HG02970 (cell line): ENCODE measurements around the gene ZSCAN22.
A peak's percentile ranks its signal among the peaks of the same experiment; 100 is the strongest.
"Not testable (repeated sequence)": the region's sequence is repeated elsewhere in the genome, so short reads cannot be mapped to it uniquely, and the experiment has no call there.

ENCODE experiments used
- ATAC-seq: cut with Tn5 transposase; IDR thresholded peaks from one replicate; pipeline ENCODE4 v1.9.1; 2021; ENCODE audit warnings: mild to moderate bottlenecking, moderate library complexity, moderate number of reproducible peaks; ENCODE audit not compliant: unreplicated experiment, low FRiP score

Gene ZSCAN22

DNA sequence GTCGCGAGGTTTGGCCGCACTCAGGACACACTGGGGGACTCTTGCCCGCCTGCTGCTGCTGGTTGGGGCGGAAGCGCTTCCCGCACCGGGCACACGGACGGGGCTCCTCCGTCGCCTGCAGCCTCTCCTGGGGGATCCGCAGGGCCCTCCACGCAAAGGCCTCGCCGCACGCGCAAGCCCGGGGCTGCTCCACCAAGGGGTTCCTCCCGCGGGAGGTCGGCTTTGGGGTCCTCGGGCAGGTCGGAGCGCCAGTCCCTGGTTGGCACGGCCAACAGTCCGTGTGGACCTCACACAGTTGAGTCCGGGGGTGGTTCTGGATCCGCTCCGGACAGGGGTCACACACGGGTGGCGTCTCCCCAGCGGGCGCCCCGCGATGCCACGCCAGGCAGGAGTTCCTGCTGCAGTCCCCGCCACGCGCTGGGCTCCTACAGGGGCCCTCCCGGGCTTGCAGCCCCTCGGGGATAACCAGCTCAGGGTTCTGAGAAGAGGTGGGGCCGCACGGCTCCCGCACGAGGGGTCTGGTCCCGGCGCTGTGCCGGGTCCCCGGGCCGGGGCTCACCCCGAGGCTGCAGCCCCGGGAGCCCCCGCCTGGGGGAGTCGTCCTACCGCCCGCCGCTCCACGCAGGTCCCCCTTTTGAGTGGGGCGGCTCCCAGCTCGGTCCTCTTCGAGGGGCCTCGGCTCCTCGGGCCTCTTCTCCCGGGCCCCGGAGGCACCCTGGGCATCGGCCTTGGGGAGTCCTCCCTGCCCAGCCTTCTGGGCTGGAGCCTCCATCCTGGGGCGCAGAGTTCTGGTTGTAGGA lies 42.0 kb downstream of the ZSCAN22 start:
- no peak for ATAC-seq

DNA sequence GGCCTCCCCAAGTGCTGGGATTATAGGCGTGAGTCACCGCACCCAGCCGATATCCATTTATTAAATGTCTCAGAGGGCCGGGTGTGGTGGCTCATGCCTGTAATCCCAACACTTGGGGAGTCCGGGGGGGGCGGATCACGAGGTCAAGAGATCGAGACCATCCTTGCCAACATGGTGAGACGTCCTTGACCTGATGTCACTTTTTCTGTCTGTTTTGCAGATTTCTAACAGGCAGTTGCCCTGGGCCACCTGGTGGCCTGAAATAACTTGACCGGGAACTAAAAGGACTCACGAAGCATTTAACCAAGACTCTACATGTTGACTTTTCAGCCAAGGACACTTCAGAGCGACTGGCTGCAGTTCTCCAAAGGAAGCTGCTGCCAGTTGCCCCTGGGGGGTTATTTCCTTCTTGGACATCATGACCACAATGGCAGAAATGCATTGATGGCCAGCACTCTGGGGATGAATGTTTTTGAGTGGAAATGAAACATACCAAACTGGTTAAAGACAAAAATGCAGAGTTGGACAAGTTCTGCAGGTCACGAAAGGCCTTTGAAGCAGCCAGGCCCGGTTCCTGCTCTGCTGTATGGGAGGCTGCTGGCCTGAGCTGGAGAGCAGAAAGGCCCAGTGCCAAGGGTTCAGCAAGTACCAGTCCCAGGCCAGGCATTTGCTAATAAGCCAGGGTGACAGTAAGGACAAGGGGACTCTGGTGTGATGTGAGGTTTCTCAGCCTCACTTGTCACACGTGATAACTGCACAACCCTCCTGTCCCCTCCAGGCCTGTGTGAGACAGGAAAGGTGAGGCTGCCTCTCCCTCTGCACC lies 45.7 kb downstream of the ZSCAN22 start:
- ATAC-seq: no peak

DNA sequence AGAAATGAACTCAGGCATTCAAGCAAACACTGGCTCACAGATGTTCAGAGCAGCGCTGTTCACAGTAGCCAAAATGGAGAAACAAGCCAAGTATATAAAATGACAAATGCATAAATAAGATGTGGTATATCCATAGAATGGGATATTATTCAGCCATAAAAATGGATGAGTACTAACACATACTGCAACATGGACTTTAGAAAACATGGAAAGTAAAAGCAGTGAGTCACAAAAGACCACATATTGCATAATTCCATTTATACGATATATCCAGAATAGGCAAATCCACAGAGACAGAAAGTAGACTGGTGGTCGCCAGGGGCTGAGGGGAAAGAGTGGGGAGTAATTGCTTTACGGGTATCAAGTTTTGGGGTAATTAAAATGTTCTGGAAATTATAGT lies 47.4 kb downstream of the ZSCAN22 start:
- ATAC-seq: no peak

DNA sequence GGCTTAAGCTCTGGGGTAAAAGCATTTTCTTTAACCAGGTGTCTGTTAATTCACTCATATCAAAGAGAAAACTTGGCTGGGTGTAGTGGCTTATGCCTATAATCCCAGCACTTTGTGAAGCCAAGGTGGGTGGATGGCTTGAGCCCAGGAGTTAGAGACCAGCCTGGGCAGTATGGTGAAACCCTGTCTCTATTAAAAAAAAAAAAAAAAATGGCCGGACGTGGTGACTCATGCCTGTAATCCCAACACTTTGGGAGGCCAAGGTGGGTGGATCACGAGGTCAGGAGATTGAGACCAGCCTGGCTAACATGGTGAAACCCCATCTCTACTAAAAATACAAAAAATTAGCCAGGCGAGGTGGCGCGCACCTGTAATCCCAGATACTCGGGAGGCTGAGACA lies 49.9 kb downstream of the ZSCAN22 start:
- ATAC-seq: not testable (repeated sequence)

DNA sequence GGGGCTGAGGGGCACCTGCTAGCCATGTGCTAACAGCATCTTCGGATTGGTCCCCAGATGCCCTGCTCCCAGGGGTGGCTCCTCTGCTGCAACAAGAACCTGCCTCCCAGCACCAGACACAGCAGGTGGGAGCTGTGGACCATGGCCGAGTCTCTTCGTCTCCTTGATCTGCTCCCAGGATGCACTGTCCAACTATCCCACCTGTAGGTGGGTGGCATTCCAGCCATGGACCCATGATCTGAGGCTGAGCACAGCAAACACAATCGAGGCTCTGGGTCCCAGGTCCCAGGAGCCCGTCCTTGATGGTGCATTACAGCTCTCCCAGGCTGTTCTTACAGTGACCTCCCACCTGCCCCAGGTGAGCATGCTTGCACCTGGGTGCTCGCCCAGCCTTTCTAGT lies 52.5 kb downstream of the ZSCAN22 start:
- no peak for ATAC-seq

DNA sequence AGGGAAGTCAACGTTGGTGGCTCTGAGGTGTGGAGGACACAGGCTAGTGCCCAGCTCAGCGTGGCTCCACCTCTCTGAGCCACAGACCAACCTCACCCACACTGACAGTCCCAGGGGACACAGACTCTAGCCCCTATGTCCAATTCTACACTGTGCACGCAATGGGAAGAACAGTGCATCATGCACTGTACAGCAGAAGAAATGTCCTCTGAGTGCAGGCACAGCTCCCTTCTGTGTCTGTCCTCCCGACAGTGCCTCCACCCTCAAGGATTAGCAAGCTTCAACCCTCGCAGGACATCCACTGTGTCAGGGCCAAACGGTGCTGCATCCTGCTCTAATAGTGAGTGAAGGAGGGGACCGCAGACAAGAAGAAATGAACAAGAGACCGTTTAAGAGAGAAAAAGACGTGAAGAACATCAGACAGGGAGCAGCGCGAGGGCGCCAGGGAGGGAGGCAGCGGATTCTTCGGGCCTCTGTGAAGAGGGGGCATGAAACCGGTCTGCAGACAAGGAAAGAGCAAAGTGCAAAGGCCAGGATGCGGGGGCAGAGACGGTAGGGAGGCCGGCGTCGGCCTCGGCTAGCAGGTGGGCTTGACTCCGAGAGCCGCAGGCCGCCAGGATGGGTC lies 53.4 kb downstream of the ZSCAN22 start:
- ATAC-seq: no peak

DNA sequence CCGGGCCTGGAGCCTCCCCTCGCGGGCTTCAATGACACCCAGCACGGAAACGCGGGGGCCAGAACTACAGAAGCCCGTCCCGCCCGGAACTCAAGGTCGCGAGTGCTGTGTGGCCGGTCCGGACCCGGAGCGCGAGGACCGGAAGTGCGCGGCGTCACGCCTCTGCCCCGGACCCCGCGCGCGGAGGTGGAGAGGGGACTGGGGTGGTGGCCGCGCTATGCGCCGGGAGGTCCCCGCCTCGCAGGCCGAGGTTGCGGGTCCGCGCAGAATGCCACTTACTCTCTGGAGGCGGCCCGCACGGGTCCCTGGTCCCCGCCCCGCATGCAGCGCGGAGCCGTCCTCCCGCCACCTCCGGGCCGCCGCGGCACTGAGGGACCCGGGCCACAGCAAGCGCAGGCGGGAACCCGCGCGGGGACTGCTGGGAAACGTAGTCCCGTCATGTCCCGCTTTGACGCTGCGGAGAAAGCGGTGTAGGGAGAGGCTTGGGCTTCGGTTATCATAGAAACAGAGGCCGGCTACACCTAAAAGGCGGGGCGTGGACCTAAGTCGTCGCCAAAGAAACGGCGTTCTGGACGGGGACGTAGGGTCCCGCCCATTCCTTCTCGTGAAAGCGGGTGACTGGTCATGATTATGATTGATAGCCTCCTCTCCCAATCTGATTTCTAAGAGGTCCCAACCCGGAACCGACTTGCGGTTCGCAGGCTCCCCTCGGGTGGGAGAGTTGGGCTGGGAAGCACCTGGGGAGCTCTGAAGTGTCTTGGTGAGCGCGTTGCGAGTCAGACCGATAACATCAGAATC lies 54.1 kb downstream of the ZSCAN22 start, which contains the start of gene ZNF837:
Gene ZNF837, minus strand, starts transcription at position 369 of the 798 bp plus-strand sequence. CDS start 11,698 bp downstream, outside the sequence.
- peak; percentile 78 for ATAC-seq

DNA sequence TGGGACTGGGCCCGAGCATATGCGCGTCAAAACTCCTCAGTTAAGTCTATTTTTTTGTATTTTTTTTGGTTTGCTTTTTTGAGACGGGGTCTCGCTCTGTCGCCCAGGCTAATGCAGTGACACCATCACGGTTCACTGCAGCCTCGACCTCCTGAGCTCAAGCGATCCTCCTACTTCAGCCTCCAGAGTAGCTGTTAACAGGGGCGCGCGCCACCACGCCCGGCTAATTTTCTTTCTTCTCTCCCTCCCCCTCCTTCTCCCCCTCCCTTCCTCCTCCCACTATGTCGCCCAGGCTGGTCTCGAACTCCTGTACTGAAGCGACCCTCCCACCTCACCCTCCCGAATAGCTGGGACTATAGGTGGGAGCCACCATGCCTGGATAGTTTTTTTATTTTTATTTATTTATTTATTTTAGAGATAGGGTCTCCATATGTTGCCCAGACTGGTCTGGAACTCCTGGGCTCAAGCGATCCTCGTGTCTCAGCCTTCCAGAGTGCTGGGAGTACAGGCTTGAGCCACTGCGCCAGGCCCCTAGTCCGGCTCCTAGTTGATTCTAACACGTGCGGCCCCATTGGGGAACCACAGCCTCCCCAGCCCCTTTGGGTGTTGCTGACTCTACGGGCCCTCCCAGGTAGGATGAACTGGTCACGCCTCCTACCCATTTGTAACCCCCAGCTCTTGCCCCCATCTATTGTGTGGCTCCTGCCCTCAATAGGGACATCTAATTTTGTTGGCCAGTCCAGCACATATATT lies 54.8 kb downstream of the ZSCAN22 start:
- ATAC-seq: no peak

DNA sequence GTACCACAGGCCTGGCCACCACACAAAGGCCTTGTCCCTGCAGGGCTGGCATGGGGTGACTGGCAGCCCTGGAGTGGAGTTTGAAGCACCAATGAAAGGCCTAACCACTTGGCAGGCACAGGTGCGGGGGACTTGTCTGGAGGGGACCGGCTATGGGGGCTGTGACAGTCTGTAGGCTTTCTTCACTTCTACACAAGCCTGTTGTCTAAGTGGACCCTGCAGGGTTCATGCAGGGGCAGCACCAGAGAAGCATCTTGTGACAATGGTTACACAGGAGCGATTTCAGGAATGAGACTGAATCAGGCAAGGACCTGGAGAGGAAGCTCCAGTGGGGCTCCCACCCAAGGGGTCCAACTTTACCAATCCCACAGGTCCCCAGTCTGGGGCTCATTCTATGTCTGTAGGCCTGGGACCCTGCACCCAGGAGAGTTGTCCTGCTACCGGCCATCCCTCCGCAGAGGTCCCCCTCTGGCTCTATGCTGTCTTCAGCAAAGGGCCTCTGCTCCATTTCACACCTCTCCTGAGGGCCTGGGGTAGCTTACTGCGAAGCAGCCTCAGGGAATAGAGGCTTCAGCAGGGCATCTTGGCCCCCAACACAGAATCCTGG lies 56.3 kb downstream of the ZSCAN22 start:
- no peak for ATAC-seq

DNA sequence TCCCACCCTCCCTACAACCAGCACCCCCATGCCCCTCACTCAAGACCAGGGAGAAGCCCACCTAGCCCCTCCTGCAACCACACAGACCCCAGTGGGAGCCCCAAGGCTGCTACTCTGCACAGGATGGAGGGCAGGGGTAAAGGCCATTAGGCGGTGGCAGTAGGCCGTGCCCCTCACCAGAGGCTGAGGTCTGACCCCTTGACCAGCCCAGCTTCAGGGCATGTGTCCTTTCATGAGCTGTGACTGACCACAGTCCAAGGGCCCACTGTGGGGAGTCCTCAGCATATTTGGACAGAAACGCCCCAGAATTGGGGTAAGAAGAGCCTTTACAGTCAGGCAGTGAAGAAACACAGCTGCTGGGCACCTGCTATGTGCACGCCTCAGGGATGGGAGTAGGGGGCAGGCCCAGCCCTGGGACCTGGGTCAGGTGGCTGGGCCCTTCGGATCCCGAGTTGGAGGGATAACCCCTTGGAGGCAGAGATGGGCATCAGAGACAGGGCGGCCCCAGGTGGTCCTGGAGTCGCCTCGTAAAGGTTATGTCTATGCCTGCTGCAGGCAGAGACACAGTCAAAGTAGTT lies 58.6 kb downstream of the ZSCAN22 start:
- no peak for ATAC-seq

DNA sequence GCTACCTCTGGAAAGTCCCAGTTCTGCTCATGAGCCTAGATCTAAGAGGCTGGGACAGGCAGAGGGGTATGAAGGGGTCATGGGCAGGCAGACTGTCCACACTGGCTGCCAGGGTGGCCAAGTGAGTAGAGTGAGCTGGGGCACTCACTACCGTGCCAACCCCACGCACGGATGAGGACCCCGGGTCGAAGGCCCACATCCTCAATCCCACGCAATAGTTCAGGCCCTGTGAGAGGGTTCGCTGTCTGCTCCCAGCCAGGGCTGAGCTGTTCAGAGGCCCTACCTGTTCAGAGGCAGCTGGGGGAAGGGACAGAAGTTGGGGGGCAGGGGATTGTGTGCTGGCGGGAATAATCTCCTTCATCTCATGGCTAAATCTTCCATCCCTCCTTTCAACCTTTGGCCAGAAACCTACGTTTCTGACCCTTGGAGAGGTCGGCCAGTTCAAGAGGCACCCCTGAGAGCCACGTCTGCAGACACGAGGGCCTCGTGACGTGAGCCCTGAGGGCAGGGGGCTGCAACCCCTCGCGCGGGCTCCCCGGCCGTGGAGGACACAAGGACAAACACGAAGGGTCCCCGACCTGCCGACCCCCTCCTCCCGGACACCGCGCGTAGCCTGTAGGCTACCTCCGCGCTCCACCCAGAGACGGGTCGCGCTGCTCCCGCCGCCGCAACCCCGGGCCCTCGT lies 59.2 kb downstream of the ZSCAN22 start:
- ATAC-seq: no peak

DNA sequence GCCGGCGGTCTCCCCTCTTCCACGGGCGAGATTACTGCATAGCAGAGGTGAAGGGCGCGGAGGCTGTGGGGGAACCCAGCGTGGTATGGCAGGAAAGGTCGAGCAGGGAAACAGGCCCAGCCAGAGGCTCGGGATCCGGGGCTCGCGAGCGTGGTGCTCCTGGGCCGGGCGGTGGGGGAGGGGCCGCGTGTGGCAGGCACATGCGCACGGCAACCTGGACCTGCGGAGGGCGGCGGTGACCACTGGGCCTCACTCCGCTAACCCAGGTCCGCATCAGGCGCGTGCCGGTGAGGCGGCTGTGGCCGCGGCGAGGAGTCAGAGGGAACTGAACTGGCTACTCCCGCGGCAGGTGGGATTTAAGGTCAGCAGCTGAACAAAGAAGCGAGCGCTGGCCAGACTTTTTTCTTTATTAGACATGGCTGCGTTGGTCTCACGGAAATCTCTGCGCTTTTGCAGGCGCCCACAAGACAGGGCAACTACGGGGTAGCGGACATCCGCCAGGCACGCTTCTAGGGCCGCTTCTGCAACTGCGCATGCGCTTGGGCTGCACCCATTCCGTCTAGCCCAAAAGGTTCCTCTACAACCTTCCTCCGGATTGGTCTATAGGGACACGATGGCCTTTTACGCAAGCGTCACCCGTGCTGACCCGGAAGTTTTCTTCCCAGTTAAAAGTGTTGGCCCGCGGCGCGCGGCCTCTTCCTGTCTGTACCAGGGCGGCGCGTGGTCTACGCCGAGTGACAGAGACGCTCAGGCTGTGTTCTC lies 60.0 kb downstream of the ZSCAN22 start, which contains the start of gene RPS5:
Gene RPS5, plus strand, starts transcription at position 694 of the 762 bp plus-strand sequence. CDS start 869 bp downstream, outside the sequence.
- ATAC-seq: peak; percentile 91

DNA sequence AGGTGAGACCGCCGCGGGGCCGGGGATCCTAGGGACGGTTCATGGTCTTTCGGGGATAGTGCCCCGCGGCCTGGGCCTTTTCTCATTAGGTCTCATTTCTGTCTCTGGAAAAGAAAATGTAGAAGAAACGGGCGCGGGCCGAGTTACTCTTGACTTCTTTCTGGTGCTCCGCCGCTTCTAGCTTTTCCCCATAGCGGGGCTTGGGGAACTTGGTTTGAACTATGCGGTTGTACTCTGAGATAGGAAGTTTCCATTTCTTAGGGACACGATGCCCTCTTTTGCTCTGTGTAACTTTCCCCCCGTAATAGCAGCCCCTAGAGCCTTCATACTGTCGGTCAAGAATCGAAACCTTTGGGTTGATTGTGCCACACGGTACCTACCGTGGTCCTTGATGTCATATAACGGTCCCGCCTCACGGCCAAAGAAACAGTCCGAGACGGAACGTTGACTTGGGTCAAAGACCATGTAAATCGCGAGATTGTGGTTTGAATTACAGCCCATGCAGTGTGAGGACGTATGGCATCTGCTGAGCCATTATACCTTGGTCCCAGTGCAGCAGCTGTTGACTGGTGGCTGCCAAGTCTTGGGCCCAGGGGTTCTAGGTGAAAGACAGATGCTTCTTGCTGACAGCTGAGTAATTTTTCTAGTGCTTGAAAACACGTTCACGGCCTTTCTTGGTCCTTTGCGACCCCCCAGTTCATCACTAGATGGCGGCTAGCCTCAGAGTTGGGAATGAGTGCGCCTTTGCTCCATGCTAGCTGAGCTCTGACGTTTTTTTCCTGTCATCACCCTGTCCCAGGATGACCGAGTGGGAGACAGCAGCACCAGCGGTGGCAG lies 60.8 kb downstream of the ZSCAN22 start:
- peak; percentile 5 for ATAC-seq

DNA sequence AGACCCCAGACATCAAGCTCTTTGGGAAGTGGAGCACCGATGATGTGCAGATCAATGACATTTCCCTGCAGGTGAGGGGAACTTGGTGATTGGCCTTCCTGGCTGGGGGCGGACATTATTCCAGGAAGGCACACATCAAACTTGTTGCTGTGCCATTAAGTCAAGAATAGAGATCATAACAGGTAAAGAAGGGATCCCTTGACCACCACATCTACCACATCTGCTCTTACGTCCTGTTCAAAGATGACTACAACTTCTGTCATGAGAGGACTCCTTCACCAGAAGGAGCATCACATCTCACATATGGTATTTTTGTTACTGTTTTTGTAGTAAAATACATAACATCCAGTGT lies 61.4 kb downstream of the ZSCAN22 start:
- no peak for ATAC-seq
